CD8-positive, alpha-beta memory T cell (primary cell): ENCODE results near the gene SLCO3A1. TPM values are rescaled to one million over a fixed set of nuclear protein-coding genes. Genes with fewer than 3 reads are reported as not detected.

Experiments
- CTCF ChIA-PET: fragments of 350-600 bp; sonication (Branson Sonifier 250); formaldehyde crosslinking; loops from one replicate; lab custom pipeline; 2021; ENCODE audit warnings: antibody characterized with exemption; lab: Charles Lee
- POLR2A ChIA-PET: fragments of 350-600 bp; sonication (Branson Sonifier 250); formaldehyde crosslinking; loops from one replicate; lab custom pipeline; 2021; ENCODE audit warnings: antibody characterized with exemption; lab: Charles Lee
- DNase-seq, 5 donors: peaks; one replicate each; pipeline versions ENCODE4 v3.0.0 to v3.0.0-alpha.2; 2020 to 2022; ENCODE audit warnings: mixed read lengths in 1 of 5
- H3K27ac ChIP-seq: one replicate; pipeline ENCODE4 v1.7.0; 2013; ENCODE audit warnings: low read depth, mild to moderate bottlenecking, low read length, moderate library complexity
- H3K27me3 ChIP-seq: 2 replicates; pipeline ENCODE4 v1.7.0; 2013; ENCODE audit warnings: low read length, mild to moderate bottlenecking; ENCODE audit not compliant: insufficient read depth, poor library complexity, severe bottlenecking
- H3K36me3 ChIP-seq: 2 replicates; pipeline ENCODE4 v1.7.0; 2013; ENCODE audit warnings: mild to moderate bottlenecking, low read length, moderate library complexity; ENCODE audit not compliant: insufficient read depth
- H3K4me1 ChIP-seq: 2 replicates; pipeline ENCODE4 v1.7.0; 2013; ENCODE audit warnings: mild to moderate bottlenecking, low read length, moderate library complexity; ENCODE audit not compliant: insufficient read depth
- H3K4me3 ChIP-seq: 2 replicates; pipeline ENCODE4 v1.7.0; 2013; ENCODE audit warnings: mild to moderate bottlenecking, low read length
- H3K9me3 ChIP-seq: 2 replicates; pipeline ENCODE4 v1.7.0; 2013; ENCODE audit warnings: mild to moderate bottlenecking, low read length
- H3K27ac Mint-ChIP-seq, 8 donors: one replicate each; pipeline ENCODE4 v1.8.0; 2020 to 2021; ENCODE audit warnings: mixed read lengths in 8 of 8, mild to moderate bottlenecking in 6 of 8, inconsistent platforms in 3 of 8, moderate library complexity in 3 of 8
- H3K27me3 Mint-ChIP-seq, 2 donors: one replicate each; pipeline ENCODE4 v1.8.0; 2020 to 2021; ENCODE audit warnings: mixed read lengths in 2 of 2, mild to moderate bottlenecking in 1 of 2, moderate library complexity in 1 of 2
- H3K36me3 Mint-ChIP-seq, 3 donors: one replicate each; pipeline ENCODE4 v1.8.0; 2020 to 2021; ENCODE audit warnings: mixed read lengths in 3 of 3, inconsistent platforms in 1 of 3, mild to moderate bottlenecking in 1 of 3
- H3K4me1 Mint-ChIP-seq, 3 donors: one replicate each; pipeline ENCODE4 v1.8.0; 2020 to 2021; ENCODE audit warnings: mixed read lengths in 3 of 3, inconsistent platforms in 1 of 3, mild to moderate bottlenecking in 1 of 3
- H3K4me3 Mint-ChIP-seq, 7 donors: one replicate each; pipeline ENCODE4 v1.8.0; 2020 to 2021; ENCODE audit warnings: mixed read lengths in 7 of 7, mild to moderate bottlenecking in 6 of 7, moderate library complexity in 4 of 7, inconsistent platforms in 2 of 7
- H3K9me3 Mint-ChIP-seq, 5 donors: one replicate each; pipeline ENCODE4 v1.8.0; 2020 to 2022; ENCODE audit warnings: mixed read lengths in 5 of 5, mild to moderate bottlenecking in 3 of 5, moderate library complexity in 2 of 5, inconsistent platforms in 1 of 5
- polyA plus RNA-seq: library from polyadenylated mRNA; unstranded; fragments of 300-500 nt; fragmentation: Illumina TruSeq; gene quantifications from one replicate; pipeline ENCODE4 v1.2.3, GENCODE V29; 2021
- total RNA-seq, 2 experiments: library from RNA; stranded (reverse); gene quantifications; one replicate each; pipeline ENCODE4 v1.2.3, GENCODE V29; 2021

The SLCO3A1 gene
- total and polyA plus RNA-seq, 3 experiments from 2014 or later, result 10.0 to 47.9 (median 10.8) TPM

- no peaks in the 10 kb centered on the region for H3K4me1 ChIP-seq
- no peak overlapping the region for H3K27ac ChIP-seq
- no peaks in the 10 kb centered on the region for H3K27me3 ChIP-seq
- no peaks in the 10 kb centered on the region for H3K9me3 ChIP-seq
- Mint-ChIP-seq H3K36me3 (peaks cover 18 to 65% (median 20%) of the 10 kb centered on the region in 3 donors), H3K9me3 (no peaks in the 10 kb centered on the region), H3K4me3 (no peak overlapping the region), H3K27me3 (no peaks in the 10 kb centered on the region), H3K27ac (no peak overlapping the region), H3K4me1 (peaks cover 18 to 34% (median 20%) of the 10 kb centered on the region in 3 donors)
- no peak for DNase-seq
- ChIA-PET CTCF (interaction anchor here (0.7 kb wide), 1 partner anchor 19 kb away, joined by 3 read pairs; no protein-coding TSS in a partner anchor), POLR2A (no interaction called here)
- no peak overlapping the region for H3K4me3 ChIP-seq
- H3K36me3 ChIP-seq, result no peaks in the 10 kb centered on the region
Observed at GRCh38 chr15:92162657-92163056, 309.1 kb downstream of the SLCO3A1 start.

GRCh38 chr15:92163641-92164040, 310.1 kb downstream of the SLCO3A1 start:
- peaks cover 17 to 58% (median 18%) of the 10 kb centered on the region in 3 donors for H3K36me3 Mint-ChIP-seq
- H3K4me1 ChIP-seq, result no peaks in the 10 kb centered on the region
- no peak overlapping the region for H3K27ac Mint-ChIP-seq
- no peaks in the 10 kb centered on the region for H3K9me3 ChIP-seq
- no peak overlapping the region for H3K4me3 Mint-ChIP-seq
- CTCF ChIA-PET, result no interaction called here
- H3K9me3 Mint-ChIP-seq, result no peaks in the 10 kb centered on the region
- no peaks in the 10 kb centered on the region for H3K36me3 ChIP-seq
- POLR2A ChIA-PET, result no interaction called here
- no peak overlapping the region for H3K4me3 ChIP-seq
- no peak for DNase-seq
- no peaks in the 10 kb centered on the region for H3K27me3 ChIP-seq
- H3K27me3 Mint-ChIP-seq, result no peaks in the 10 kb centered on the region
- no peak overlapping the region for H3K27ac ChIP-seq
- H3K4me1 Mint-ChIP-seq, result peaks cover 17 to 24% (median 18%) of the 10 kb centered on the region in 3 donors

GRCh38 chr15:92164327-92165000, 311.0 kb downstream of the SLCO3A1 start:
- CTCF ChIA-PET, result no interaction called here
- Histone ChIP-seq H3K9me3 (no peaks in the 10 kb centered on the region), H3K27me3 (no peaks in the 10 kb centered on the region), H3K4me1 (no peaks in the 10 kb centered on the region), H3K27ac (no peak overlapping the region), H3K4me3 (no peak overlapping the region), H3K36me3 (no peaks in the 10 kb centered on the region)
- Mint-ChIP-seq H3K36me3 (peaks cover 18 to 57% (median 18%) of the 10 kb centered on the region in 3 donors), H3K9me3 (no peaks in the 10 kb centered on the region), H3K27me3 (no peaks in the 10 kb centered on the region), H3K4me3 (no peak overlapping the region), H3K4me1 (peaks cover 17 to 21% (median 18%) of the 10 kb centered on the region in 3 donors), H3K27ac (no peak overlapping the region)
- POLR2A ChIA-PET, result no interaction called here
- DNase-seq, result no peak

GRCh38 chr15:92165001-92165346, 311.5 kb downstream of the SLCO3A1 start:
- Mint-ChIP-seq H3K9me3 (no peaks in the 10 kb centered on the region), H3K4me1 (peaks cover 13 to 17% (median 14%) of the 10 kb centered on the region in 3 donors), H3K4me3 (no peak overlapping the region), H3K27me3 (no peaks in the 10 kb centered on the region), H3K27ac (no peak overlapping the region), H3K36me3 (peaks cover 18 to 56% (median 23%) of the 10 kb centered on the region in 3 donors)
- H3K27ac ChIP-seq, result no peak overlapping the region
- no peaks in the 10 kb centered on the region for H3K9me3 ChIP-seq
- DNase-seq, result no peak
- H3K36me3 ChIP-seq, result no peaks in the 10 kb centered on the region
- no peak overlapping the region for H3K4me3 ChIP-seq
- POLR2A ChIA-PET, result no interaction called here
- CTCF ChIA-PET, result no interaction called here
- no peaks in the 10 kb centered on the region for H3K27me3 ChIP-seq
- H3K4me1 ChIP-seq, result no peaks in the 10 kb centered on the region

- Mint-ChIP-seq H3K4me3 (no peak overlapping the region), H3K9me3 (no peaks in the 10 kb centered on the region), H3K4me1 (peaks cover 5 to 8% (median 6%) of the 10 kb centered on the region in 3 donors), H3K36me3 (peaks cover 18 to 52% (median 23%) of the 10 kb centered on the region in 3 donors), H3K27ac (peak overlapping the region in 1 of 8 donors; percentile 58), H3K27me3 (no peaks in the 10 kb centered on the region)
- Histone ChIP-seq H3K36me3 (no peaks in the 10 kb centered on the region), H3K27me3 (no peaks in the 10 kb centered on the region), H3K27ac (no peak overlapping the region), H3K9me3 (no peaks in the 10 kb centered on the region), H3K4me1 (no peaks in the 10 kb centered on the region), H3K4me3 (no peak overlapping the region)
- ChIA-PET POLR2A (no interaction called here), CTCF (no interaction called here)
- DNase-seq, result no peak
Observed at GRCh38 chr15:92166029-92166428, 312.5 kb downstream of the SLCO3A1 start.

- Mint-ChIP-seq H3K4me3 (no peak overlapping the region), H3K27ac (peak overlapping the region in 1 of 8 donors; percentile 40), H3K27me3 (no peaks in the 10 kb centered on the region), H3K36me3 (peaks cover 18 to 49% (median 19%) of the 10 kb centered on the region in 3 donors), H3K9me3 (no peaks in the 10 kb centered on the region), H3K4me1 (peaks cover 0 to 1% (median under 1%) of the 10 kb centered on the region in 3 donors)
- Histone ChIP-seq H3K36me3 (no peaks in the 10 kb centered on the region), H3K27me3 (no peaks in the 10 kb centered on the region), H3K27ac (no peak overlapping the region), H3K4me3 (no peak overlapping the region), H3K4me1 (no peaks in the 10 kb centered on the region), H3K9me3 (no peaks in the 10 kb centered on the region)
- DNase-seq, result no peak
- CTCF ChIA-PET, result no interaction called here
- POLR2A ChIA-PET, result no interaction called here
Observed at GRCh38 chr15:92166751-92167405, 313.4 kb downstream of the SLCO3A1 start.

GRCh38 chr15:92167451-92167850, 313.9 kb downstream of the SLCO3A1 start:
- H3K4me3 Mint-ChIP-seq, result no peak overlapping the region
- no peaks in the 10 kb centered on the region for H3K36me3 ChIP-seq
- H3K27ac Mint-ChIP-seq, result no peak overlapping the region
- ChIA-PET CTCF (no interaction called here), POLR2A (no interaction called here)
- H3K4me1 ChIP-seq, result no peaks in the 10 kb centered on the region
- no peaks in the 10 kb centered on the region for H3K9me3 Mint-ChIP-seq
- no peaks in the 10 kb centered on the region for H3K27me3 Mint-ChIP-seq
- H3K27ac ChIP-seq, result no peak overlapping the region
- H3K36me3 Mint-ChIP-seq, result peaks cover 18 to 46% (median 19%) of the 10 kb centered on the region in 3 donors
- peaks cover 0 to 1% (median 0%) of the 10 kb centered on the region in 3 donors for H3K4me1 Mint-ChIP-seq
- no peaks in the 10 kb centered on the region for H3K27me3 ChIP-seq
- no peak overlapping the region for H3K4me3 ChIP-seq
- no peak for DNase-seq
- no peaks in the 10 kb centered on the region for H3K9me3 ChIP-seq

GRCh38 chr15:92168066-92168683, 314.7 kb downstream of the SLCO3A1 start:
- H3K27ac Mint-ChIP-seq, result peak overlapping the region in 1 of 8 donors; percentile 38
- CTCF ChIA-PET, result no interaction called here
- DNase-seq, result no peak
- Histone ChIP-seq H3K36me3 (no peaks in the 10 kb centered on the region), H3K4me1 (no peaks in the 10 kb centered on the region), H3K27ac (no peak overlapping the region), H3K9me3 (no peaks in the 10 kb centered on the region), H3K4me3 (no peak overlapping the region), H3K27me3 (no peaks in the 10 kb centered on the region)
- POLR2A ChIA-PET, result no interaction called here
- no peaks in the 10 kb centered on the region for H3K4me1 Mint-ChIP-seq
- no peaks in the 10 kb centered on the region for H3K9me3 Mint-ChIP-seq
- H3K27me3 Mint-ChIP-seq, result no peaks in the 10 kb centered on the region
- H3K36me3 Mint-ChIP-seq, result peaks cover 16 to 40% (median 18%) of the 10 kb centered on the region in 3 donors
- H3K4me3 Mint-ChIP-seq, result no peak overlapping the region
